K562 (cell line): Measurements from ENCODE around the gene DCAF12. TPM values are rescaled to one million over a fixed set of nuclear protein-coding genes. Genes with fewer than 3 reads are reported as not detected.

ENCODE experiments used
- ATF3 ChIP-seq, 2 experiments: fragments of 450-650 bp in 1 of 2; sonication (generic) in 1 of 2; formaldehyde crosslinking in 1 of 2; IDR thresholded peaks in 1 of 2; conservative IDR thresholded peaks in 1 of 2; 2 replicates each; pipeline versions ENCODE4 v1.6.1 to v1.8.1; 2016 to 2023; ENCODE audit warnings: mild to moderate bottlenecking in 2 of 2, moderate library complexity in 2 of 2, inconsistent platforms in 1 of 2, missing genetic modification reagents in 1 of 2
- FOXO4 ChIP-seq: fragments of 450-650 bp; formaldehyde crosslinking; IDR thresholded peaks from 2 replicates; pipeline ENCODE4 v1.4.0; 2020; ENCODE audit warnings: mild to moderate bottlenecking, moderate library complexity
- L3MBTL2 ChIP-seq: fragments of 450-650 bp; IDR thresholded peaks from 2 replicates; pipeline ENCODE4 v1.6.1; 2016; ENCODE audit warnings: mild to moderate bottlenecking, moderate library complexity
- MAFK ChIP-seq: IDR thresholded peaks from 2 replicates; pipeline ENCODE4 v1.6.1; 2011; ENCODE audit warnings: low read length, improper control_type of control experiment
- MXI1 ChIP-seq: IDR thresholded peaks from 2 replicates; pipeline ENCODE4 v1.6.1; 2011; ENCODE audit warnings: low read depth, mild to moderate bottlenecking, improper control_type of control experiment, low read length
- TCFL5 ChIP-seq: fragments of 250-450 bp; sonication (Bioruptor Pico); conservative IDR thresholded peaks from 2 replicates; pipeline ENCODE4 v1.6.1; 2021; ENCODE audit warnings: mild to moderate bottlenecking, moderate library complexity, matching md5 sums
- ZNF316 ChIP-seq: fragments of 450-650 bp; IDR thresholded peaks from 2 replicates; pipeline ENCODE4 v1.6.1; 2016
- ZNF655 ChIP-seq: fragments of 250-450 bp; sonication (Bioruptor Pico); IDR thresholded peaks from 2 replicates; pipeline ENCODE4 v1.5.0; 2021
- polyA plus RNA-seq, 8 experiments: library from polyadenylated mRNA; depleted of rRNA in 4 of 8; stranded (reverse) in 5 of 8; unstranded in 3 of 8; fragments of >200 nt; fragmentation: Nextera tagmentation in 2 of 8; fragmentation: Illumina TruSeq in 1 of 8; extraction: Ambion mirVana in 2 of 8; extraction: Trizol in 1 of 8; gene quantifications; 2 replicates each; pipeline versions ENCODE4 v1.2.1 to v1.2.3, GENCODE V29; 2011 to 2014; ENCODE audit warnings: inconsistent platforms in 1 of 8, missing spikeins in 1 of 8
- total RNA-seq, 7 experiments: library from RNA; depleted of rRNA in 6 of 7; stranded (reverse); fragments of >200 nt in 6 of 7; fragmentation: Illumina TruSeq in 2 of 7; extraction: Trizol in 2 of 7; gene quantifications; 2 replicates each; pipeline versions ENCODE4 v1.2.1 to v1.2.3, GENCODE V29; 2011 to 2021; ENCODE audit warnings: low replicate concordance in 1 of 7

DCAF12 gene
- total and polyA plus RNA-seq, 9 of the 15 experiments (the other 6 are each of a cell fraction or from before 2014, with no cell fraction given): 10.9 to 59.6 (median 30.8) TPM

- TF ChIP-seq TCFL5 (CRISPR knock-in tag) (no peak), ZNF316 (peak; percentile 72), ATF3 (IDR thresholded peaks at IDR 0.05) (no peak), ATF3 (CRISPR knock-in tag; conservative IDR thresholded peaks at IDR 0.05) (no peak), L3MBTL2 (no peak), ZNF655 (CRISPR knock-in tag) (no peak), MAFK (peak; percentile 19; the same call in 1 of the 2 replicates), MXI1 (no peak), FOXO4 (CRISPR knock-in tag) (no peak)
Observed at GRCh38 chr9:34163434-34163833, 36.9 kb upstream of the DCAF12 start (continued).
